Measurements from ENCODE around the gene SUPV3L1. TPM values are rescaled to one million over a fixed set of nuclear protein-coding genes. Genes with fewer than 3 reads are reported as not detected.

The SUPV3L1 gene
- total and polyA plus RNA-seq, 4 donors: 14.1 to 21.7 (median 17.5) TPM

- peaks cover under 1 to 14% (median 6%) of the 10 kb centered on the region in 4 donors for H3K36me3 ChIP-seq (ENCODE audit: control insufficient read depth in 4 of 4, insufficient read depth in 3 of 4, low read depth in 1 of 4, low read length in 3 of 4)
- H3K4me1 ChIP-seq (ENCODE audit: control insufficient read depth in 4 of 4, insufficient read depth in 4 of 4, low read length in 3 of 4): peaks cover 0 to 26% (median 20%) of the 10 kb centered on the region in 4 donors
- no peak overlapping the region for H3K27ac ChIP-seq (ENCODE audit: low read depth in 1 of 2, low read length in 2 of 2)
- peak overlapping the region in 1 of 2 donors; percentile 91 for H3K9ac ChIP-seq (ENCODE audit: low read depth in 1 of 2, low read length in 2 of 2)
- H3K4me3 ChIP-seq (ENCODE audit: low read depth in 1 of 3, low read length in 3 of 3): peak overlapping the region; percentile 73 to 99 (median 93)
- WGBS: 72% methylated on average over 1 of the region's 1 CpG
- TF ChIP-seq HNF4G (IDR thresholded peaks at IDR 0.05) (no peak), EGR1 (IDR thresholded peaks at IDR 0.05; ENCODE audit: low read depth in 2 of 2) (no peak), ZBTB33 (IDR thresholded peaks at IDR 0.05) (no peak), RAD21 (IDR thresholded peaks at IDR 0.05) (no peak), HNF4A (conservative IDR thresholded peaks at IDR 0.05) (no peak), TAF1 (conservative IDR thresholded peaks at IDR 0.05) (no peak), FOXA2 (IDR thresholded peaks at IDR 0.05) (no peak), GABPA (IDR thresholded peaks at IDR 0.05 in 1 of 2, conservative IDR thresholded peaks at IDR 0.05 in 1 of 2) (no peak), ATF3 (IDR thresholded peaks at IDR 0.05) (no peak), NR2F2 (IDR thresholded peaks at IDR 0.05) (no peak), SP1 (IDR thresholded peaks at IDR 0.05) (no peak), JUND (IDR thresholded peaks at IDR 0.05) (no peak), RXRA (IDR thresholded peaks at IDR 0.05) (no peak), YY1 (IDR thresholded peaks at IDR 0.05) (no peak)
- TF ChIP-seq, protein P1, sequence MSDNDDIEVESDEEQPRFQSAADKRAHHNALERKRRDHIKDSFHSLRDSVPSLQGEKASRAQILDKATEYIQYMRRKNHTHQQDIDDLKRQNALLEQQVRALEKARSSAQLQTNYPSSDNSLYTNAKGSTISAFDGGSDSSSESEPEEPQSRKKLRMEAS (IDR thresholded peaks at IDR 0.05): no peak
- H3K9me3 ChIP-seq (ENCODE audit: control insufficient read depth in 4 of 4, low read length in 3 of 4): no peaks in the 10 kb centered on the region
- no peak for DNase-seq (ENCODE audit: low spot score)
- no peaks in the 10 kb centered on the region for H3K27me3 ChIP-seq (ENCODE audit: control insufficient read depth in 4 of 4, insufficient read depth in 4 of 4, low read length in 3 of 4)
Observed at GRCh38 chr10:69181433-69181832, 1.4 kb downstream of the SUPV3L1 start.

DNA sequence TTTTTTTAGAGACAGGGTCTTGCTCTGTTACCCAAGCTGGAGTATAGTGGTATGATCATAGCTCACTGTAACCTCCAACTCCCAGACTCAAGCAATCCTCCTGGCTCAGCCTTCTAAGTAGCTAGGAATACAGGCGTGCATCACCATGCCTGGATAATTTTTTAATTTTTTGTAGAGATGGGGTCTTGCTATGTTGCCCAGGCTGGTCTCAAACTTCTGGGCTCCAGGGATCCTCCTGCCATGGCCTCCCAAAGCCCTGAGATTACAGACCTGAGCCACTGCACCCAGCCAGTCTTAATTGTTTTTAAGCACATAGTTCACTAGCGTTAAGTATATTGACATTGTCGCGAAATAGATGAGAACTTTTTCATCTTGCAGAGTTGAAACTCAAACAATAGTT, 2.0 kb downstream of the SUPV3L1 start:
- no peak for DNase-seq (ENCODE audit: low spot score)
- Histone ChIP-seq H3K9me3 (ENCODE audit: control insufficient read depth in 4 of 4, low read length in 3 of 4) (no peaks in the 10 kb centered on the region), H3K9ac (ENCODE audit: low read depth in 1 of 2, low read length in 2 of 2) (no peak overlapping the region), H3K27me3 (ENCODE audit: control insufficient read depth in 4 of 4, insufficient read depth in 4 of 4, low read length in 3 of 4) (no peaks in the 10 kb centered on the region), H3K4me3 (ENCODE audit: low read depth in 1 of 3, low read length in 3 of 3) (no peak overlapping the region), H3K36me3 (ENCODE audit: control insufficient read depth in 4 of 4, insufficient read depth in 3 of 4, low read depth in 1 of 4, low read length in 3 of 4) (peaks cover 4 to 15% (median 9%) of the 10 kb centered on the region in 4 donors), H3K4me1 (ENCODE audit: control insufficient read depth in 4 of 4, insufficient read depth in 4 of 4, low read length in 3 of 4) (peaks cover 0 to 26% (median 20%) of the 10 kb centered on the region in 4 donors), H3K27ac (ENCODE audit: low read depth in 1 of 2, low read length in 2 of 2) (no peak overlapping the region)
- WGBS: 88% methylated on average over 4 of the region's 4 CpGs
- no peak for TF ChIP-seq REST (IDR thresholded peaks at IDR 0.05)
- TF ChIP-seq GABPA (IDR thresholded peaks at IDR 0.05 in 1 of 2, conservative IDR thresholded peaks at IDR 0.05 in 1 of 2): no peak
- TF ChIP-seq, protein P1 (IDR thresholded peaks at IDR 0.05): no peak
- TF ChIP-seq HNF4G (IDR thresholded peaks at IDR 0.05): no peak
- no peak for TF ChIP-seq ZBTB33 (IDR thresholded peaks at IDR 0.05)
- no peak for TF ChIP-seq FOXA1 (IDR thresholded peaks at IDR 0.05)
- TF ChIP-seq JUND (IDR thresholded peaks at IDR 0.05): no peak
- TF ChIP-seq HNF4A (conservative IDR thresholded peaks at IDR 0.05): no peak
